Measurements from ENCODE around the gene ASCC2. TPM values are rescaled to one million over a fixed set of nuclear protein-coding genes. Genes with fewer than 3 reads are reported as not detected.

Gene ASCC2
- total and polyA plus RNA-seq, 2 of the 4 experiments (the other 2 are of a cell fraction): 40.0 to 62.2 TPM

GRCh38 chr22:29768052-29768693 is 69.9 kb downstream of the ASCC2 start (continued):
- TF ChIP-seq, protein P1, sequence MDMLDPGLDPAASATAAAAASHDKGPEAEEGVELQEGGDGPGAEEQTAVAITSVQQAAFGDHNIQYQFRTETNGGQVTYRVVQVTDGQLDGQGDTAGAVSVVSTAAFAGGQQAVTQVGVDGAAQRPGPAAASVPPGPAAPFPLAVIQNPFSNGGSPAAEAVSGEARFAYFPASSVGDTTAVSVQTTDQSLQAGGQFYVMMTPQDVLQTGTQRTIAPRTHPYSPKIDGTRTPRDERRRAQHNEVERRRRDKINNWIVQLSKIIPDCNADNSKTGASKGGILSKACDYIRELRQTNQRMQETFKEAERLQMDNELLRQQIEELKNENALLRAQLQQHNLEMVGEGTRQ (IDR thresholded peaks at IDR 0.05; ENCODE audit: low read depth, low read length): no peak
- TF ChIP-seq FOS (IDR thresholded peaks at IDR 0.05; ENCODE audit: low read depth, low read length): no peak
- TF ChIP-seq NFE2L2 (IDR thresholded peaks at IDR 0.05; ENCODE audit: low read depth, low read length): no peak

Data from IMR-90 (cell line).